ENCODE measurements around the gene LMBRD1.

LMBRD1 gene

GRCh38 chr6:69631552-69632346 lies 165.1 kb downstream of the LMBRD1 start:
- no peak for DNase-seq (ENCODE audit: low read depth in 2 of 2)

GRCh38 chr6:69630767-69631166 lies 166.0 kb downstream of the LMBRD1 start:
- no peak for DNase-seq (ENCODE audit: low read depth in 2 of 2)

- DNase-seq (ENCODE audit: low read depth in 2 of 2) = no peak
Observed at GRCh38 chr6:69627625-69628024, 169.2 kb downstream of the LMBRD1 start.

- DNase-seq (ENCODE audit: low read depth in 2 of 2) = no peak
Observed at GRCh38 chr6:69624944-69625343, 171.9 kb downstream of the LMBRD1 start.
